Cortex of kidney (tissue), 1 donor: ENCODE data around the gene PTPDC1.

Source experiments
- DNase-seq: peaks from one replicate; lab custom pipeline; 2025; lab: John Stamatoyannopoulos, UW

PTPDC1 gene, protein sequence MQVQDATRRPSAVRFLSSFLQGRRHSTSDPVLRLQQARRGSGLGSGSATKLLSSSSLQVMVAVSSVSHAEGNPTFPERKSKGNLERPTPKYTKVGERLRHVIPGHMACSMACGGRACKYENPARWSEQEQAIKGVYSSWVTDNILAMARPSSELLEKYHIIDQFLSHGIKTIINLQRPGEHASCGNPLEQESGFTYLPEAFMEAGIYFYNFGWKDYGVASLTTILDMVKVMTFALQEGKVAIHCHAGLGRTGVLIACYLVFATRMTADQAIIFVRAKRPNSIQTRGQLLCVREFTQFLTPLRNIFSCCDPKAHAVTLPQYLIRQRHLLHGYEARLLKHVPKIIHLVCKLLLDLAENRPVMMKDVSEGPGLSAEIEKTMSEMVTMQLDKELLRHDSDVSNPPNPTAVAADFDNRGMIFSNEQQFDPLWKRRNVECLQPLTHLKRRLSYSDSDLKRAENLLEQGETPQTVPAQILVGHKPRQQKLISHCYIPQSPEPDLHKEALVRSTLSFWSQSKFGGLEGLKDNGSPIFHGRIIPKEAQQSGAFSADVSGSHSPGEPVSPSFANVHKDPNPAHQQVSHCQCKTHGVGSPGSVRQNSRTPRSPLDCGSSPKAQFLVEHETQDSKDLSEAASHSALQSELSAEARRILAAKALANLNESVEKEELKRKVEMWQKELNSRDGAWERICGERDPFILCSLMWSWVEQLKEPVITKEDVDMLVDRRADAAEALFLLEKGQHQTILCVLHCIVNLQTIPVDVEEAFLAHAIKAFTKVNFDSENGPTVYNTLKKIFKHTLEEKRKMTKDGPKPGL

GRCh38 chr9:94084314-94084713 lies at the start of gene PTPDC1:
TSS of gene PTPDC1 (plus strand) at chr9:94084464. CDS start at chr9:94084531, 67 bp downstream.
- DNase-seq = no peak

GRCh38 chr9:94034511-94034910 lies 49.8 kb upstream of the PTPDC1 start:
- no peak for DNase-seq

DNA sequence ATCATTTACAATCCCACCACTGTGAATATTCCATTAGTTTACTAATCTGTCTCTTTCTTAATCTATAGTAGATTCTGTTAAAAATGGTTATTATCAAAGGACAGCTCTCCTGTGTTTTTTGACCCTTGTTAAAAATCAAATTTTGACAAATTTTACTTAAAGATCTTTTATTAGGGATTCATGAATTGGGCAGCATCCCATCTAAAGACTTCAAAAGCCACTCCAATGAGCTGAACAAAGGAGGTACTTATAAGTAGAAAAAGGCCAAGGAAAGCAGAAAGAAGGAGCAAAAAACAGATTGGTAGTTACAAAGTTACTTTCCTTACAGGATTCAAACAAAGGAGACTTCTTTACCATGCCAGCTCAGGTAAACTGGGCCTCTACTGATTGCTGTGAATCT lies 44.5 kb upstream of the PTPDC1 start:
- no peak for DNase-seq

GRCh38 chr9:94042516-94043360 lies 41.5 kb upstream of the PTPDC1 start:
- no peak for DNase-seq

DNA sequence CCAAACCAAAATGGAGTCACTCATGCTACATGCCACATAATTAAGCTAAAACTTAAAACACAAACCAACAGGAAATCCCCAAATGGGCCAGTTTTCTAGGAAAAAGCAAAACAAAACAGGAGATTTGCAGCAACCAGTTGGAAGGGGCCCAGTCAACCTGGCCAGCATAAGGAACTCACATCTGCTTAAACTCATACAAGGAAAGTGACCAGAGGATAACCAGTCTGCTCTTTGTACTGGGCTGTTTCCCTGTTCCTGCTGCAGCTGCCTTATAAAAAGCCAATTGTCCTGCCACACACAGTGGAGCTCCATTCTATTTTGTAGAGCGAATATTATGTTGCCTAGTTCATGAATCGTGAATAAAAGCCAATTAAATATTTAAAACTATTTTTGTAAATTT lies 29.5 kb upstream of the PTPDC1 start:
- no peak for DNase-seq

DNA sequence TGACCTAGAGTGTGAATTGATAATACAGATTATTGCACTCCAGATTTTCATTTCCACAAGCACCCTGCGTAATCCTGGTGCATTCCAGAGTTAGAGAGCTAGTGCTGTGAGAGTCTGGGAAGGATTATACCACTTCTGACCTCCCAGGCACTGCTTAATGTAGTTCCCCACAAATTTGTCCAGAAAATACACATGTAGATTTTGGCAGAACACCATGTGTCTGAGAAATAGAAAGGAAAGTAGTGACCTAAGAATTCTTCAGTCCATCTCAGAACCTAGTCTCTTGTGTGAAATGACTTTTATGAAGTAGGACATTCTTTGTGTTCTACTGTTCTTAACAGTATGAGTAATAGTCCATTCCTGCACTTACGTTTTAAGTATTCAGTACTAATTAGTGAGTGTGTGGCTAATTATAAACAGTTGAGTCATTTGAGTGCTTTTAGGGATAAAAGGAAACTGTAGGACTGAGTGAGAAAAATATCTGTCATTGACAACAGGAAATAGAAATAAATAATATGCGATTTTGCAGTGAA lies 27.8 kb upstream of the PTPDC1 start:
- DNase-seq = no peak

GRCh38 chr9:94057918-94058317 lies 26.3 kb upstream of the PTPDC1 start:
- no peak for DNase-seq

GRCh38 chr9:94061864-94062263 lies 22.4 kb upstream of the PTPDC1 start:
- no peak for DNase-seq

GRCh38 chr9:94065535-94065961 lies 18.7 kb upstream of the PTPDC1 start:
- DNase-seq = no peak

GRCh38 chr9:94068257-94068656 lies 16.0 kb upstream of the PTPDC1 start:
- no peak for DNase-seq

DNA sequence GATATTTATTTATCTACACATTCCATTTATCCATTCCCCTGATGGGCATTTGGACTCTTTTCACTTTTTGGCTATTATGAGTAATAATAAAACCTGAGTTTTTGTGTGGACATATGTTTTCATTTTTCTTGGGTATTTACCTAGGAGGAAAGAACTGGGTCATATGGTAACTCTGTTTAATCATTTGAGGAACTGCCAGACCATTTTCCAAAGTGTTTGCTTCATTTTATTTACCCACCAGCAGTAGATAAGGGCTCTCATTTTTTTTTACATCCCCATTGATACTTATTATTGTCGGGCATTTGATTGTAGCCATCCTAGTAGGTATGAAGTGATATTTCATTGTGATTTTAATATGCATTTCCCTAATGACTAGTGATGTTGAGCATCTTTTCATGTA lies 7.7 kb upstream of the PTPDC1 start:
- DNase-seq = no peak

DNA sequence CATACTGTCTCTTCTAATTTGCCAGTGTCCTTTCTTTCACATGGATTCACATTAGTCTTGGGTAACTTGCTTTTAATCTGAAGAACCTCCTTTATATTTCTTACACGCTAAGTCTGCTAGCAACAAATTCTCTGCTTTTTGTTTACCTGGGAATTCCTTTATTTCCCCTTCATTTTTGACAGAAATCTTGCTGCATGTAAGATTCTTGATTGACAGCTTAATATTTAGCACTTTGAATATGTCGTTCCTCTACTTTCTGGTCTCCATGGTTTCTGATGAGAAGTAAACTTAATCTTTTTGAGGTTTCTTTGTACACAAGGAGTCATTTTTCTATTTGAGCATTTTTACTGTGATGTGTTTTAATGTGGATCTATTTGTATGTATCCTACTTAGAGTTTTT lies 6.2 kb upstream of the PTPDC1 start:
- DNase-seq = no peak

- no peak for DNase-seq
These were observed 5.0 kb upstream of the PTPDC1 start for GRCh38 chr9:94079236-94079635.

GRCh38 chr9:94080249-94080648 lies 4.0 kb upstream of the PTPDC1 start:
- no peak for DNase-seq

- no peak for DNase-seq
These were observed 2.8 kb upstream of the PTPDC1 start for GRCh38 chr9:94081435-94081834.

- DNase-seq = no peak
These were observed 2.3 kb upstream of the PTPDC1 start for GRCh38 chr9:94081864-94082463.

DNA sequence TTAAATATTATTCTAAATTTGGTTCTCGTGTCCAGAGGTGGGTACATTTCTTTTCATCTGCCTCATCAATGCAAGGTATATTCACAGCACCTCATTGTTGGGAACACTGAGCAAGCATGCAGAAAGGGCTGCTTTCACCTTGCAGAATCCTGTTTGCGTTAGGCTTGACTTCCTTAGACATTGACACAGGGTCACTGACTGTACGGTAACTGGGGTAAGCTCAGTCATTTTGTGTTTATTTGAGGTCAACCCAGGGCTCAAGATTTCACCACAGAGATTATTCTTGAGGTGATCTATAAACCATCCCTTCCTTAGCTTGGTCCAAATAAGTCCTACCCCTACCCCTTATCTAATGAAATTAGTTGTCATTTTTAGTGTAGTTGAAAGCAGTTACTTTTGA lies 1.7 kb upstream of the PTPDC1 start:
- no peak for DNase-seq

DNA sequence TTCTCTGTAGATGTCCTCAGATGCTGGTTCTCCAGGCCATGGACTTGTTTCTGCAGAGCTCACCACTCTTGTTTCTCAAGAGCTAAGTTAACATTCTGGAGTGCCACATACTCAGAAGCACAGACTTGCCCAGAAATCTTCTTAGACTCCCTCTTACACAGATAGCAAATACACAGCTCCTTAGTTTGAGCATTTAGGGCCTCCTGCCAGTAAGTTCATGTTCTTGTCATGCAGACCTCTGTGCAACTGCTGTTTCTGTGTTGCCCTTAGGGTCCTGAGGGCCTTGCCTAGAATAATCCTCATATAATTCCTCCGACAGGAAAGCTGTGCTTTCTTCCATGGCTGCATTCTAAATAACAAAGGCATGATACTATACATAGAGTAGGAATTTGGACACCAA lies 1.3 kb upstream of the PTPDC1 start:
- no peak for DNase-seq

DNA sequence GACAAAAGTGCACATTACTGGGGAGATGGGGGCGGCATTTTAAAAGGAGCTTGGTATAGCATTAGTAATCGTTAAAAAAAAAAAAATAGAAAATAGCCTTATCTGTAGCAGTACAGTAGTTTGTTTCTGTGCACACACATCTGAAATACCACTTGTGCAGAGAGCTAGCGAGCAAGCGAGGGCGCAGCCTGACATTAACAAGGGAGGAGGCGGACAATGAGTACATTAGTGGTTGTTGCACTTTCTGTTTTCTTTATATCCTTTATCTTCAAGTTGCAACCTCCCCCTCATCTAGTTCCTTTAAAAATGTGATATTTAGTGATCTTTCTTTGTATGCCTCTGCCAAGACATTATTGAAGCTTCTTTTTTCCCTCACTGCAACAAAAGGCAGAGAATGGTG lies 880 bp upstream of the PTPDC1 start:
- DNase-seq = no peak

DNA sequence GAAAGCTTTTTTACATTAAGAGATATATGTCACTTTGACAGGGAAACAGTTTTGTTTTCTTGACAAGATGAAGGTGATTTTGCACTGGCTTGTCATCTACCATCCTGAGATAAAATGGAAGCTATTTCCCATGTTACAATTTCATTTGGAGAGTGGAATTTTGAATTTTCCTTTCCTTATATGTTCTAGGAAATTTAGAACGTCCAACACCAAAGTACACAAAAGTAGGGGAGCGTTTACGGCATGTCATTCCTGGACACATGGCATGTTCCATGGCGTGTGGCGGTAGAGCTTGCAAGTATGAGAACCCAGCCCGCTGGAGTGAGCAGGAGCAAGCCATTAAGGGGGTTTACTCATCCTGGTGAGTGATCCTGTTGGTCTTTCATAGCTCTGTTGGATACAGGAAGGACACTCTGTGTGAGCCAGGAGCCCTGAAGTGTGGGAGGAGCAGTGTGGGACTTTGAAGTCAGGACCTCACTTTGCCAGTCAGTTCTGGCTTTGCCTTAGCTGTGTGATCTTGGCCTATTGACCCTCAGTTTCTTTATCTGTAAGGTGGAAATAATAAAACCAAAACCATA lies 887 bp downstream of the PTPDC1 start:
- no peak for DNase-seq
